Osteoblast (primary cell): ENCODE measurements around the gene HES1. TPM values are rescaled to one million over a fixed set of nuclear protein-coding genes. Genes with fewer than 3 reads are reported as not detected.
A peak's percentile ranks its signal among the peaks of the same experiment; 100 is the strongest.

Experiments
- DNase-seq: peaks from one replicate; pipeline ENCODE4 v3.0.0; 2011; ENCODE audit warnings: low spot score, mixed read lengths; ENCODE audit not compliant: insufficient read length; ENCODE audit errors: missing footprints
- H2AFZ ChIP-seq: 2 replicates; pipeline ENCODE4 v1.6.0; 2011; ENCODE audit warnings: mild to moderate bottlenecking, low read length
- H3K27ac ChIP-seq: 2 replicates; pipeline ENCODE4 v1.5.1; 2011; ENCODE audit warnings: mild to moderate bottlenecking, low read depth, low read length, moderate library complexity
- H3K27me3 ChIP-seq: 2 replicates; pipeline ENCODE4 v1.6.0; 2012; ENCODE audit warnings: mild to moderate bottlenecking, control low read depth, inconsistent platforms, low read length, moderate library complexity; ENCODE audit not compliant: insufficient read depth
- H3K36me3 ChIP-seq: 2 replicates; pipeline ENCODE4 v1.5.1; 2011; ENCODE audit warnings: mild to moderate bottlenecking, low read length, control low read depth, moderate library complexity; ENCODE audit not compliant: insufficient read depth
- H3K4me1 ChIP-seq: 2 replicates; pipeline ENCODE4 v1.5.1; 2011; ENCODE audit warnings: mild to moderate bottlenecking, low read length, control low read depth, moderate library complexity; ENCODE audit not compliant: insufficient read depth
- H3K4me2 ChIP-seq: 2 replicates; pipeline ENCODE4 v1.6.0; 2011; ENCODE audit warnings: mild to moderate bottlenecking, low read length; ENCODE audit not compliant: insufficient read depth
- H3K4me3 ChIP-seq: fragments of 200-600 bp; sonication (generic); 3 replicates; pipeline ENCODE4 v1.5.1; 2012; ENCODE audit warnings: mild to moderate bottlenecking, low read length, inconsistent platforms; ENCODE audit not compliant: insufficient read depth
- H3K79me2 ChIP-seq: 2 replicates; pipeline ENCODE4 v1.6.0; 2012; ENCODE audit warnings: mild to moderate bottlenecking, low read length, control low read depth, inconsistent platforms; ENCODE audit not compliant: insufficient read depth
- H3K9me3 ChIP-seq: 2 replicates; pipeline ENCODE4 v1.5.1; 2011; ENCODE audit warnings: low read depth, low read length, control low read depth
- H4K20me1 ChIP-seq: 2 replicates; pipeline ENCODE4 v1.6.0; 2012; ENCODE audit warnings: mild to moderate bottlenecking, low read length, control low read depth; ENCODE audit not compliant: insufficient read depth
- small RNA-seq: library from RNA; depleted of rRNA; stranded (forward); fragments of <200 nt; gene quantifications from one replicate; pipeline ENCODE3, GENCODE V24; 2012
- total RNA-seq: library from RNA; depleted of rRNA; stranded (reverse); fragments of >200 nt; gene quantifications from 2 replicates; pipeline ENCODE4 v1.2.3, GENCODE V29; 2012
- TF ChIP-seq, protein P1 (sequence below): IDR thresholded peaks from 2 replicates; pipeline ENCODE4 v1.5.1; 2011; ENCODE audit warnings: mild to moderate bottlenecking, low read depth, low read length, moderate library complexity; ENCODE audit errors: extremely low read depth

The HES1 gene
- total RNA-seq, 1 donor: 4.7 TPM

DNA sequence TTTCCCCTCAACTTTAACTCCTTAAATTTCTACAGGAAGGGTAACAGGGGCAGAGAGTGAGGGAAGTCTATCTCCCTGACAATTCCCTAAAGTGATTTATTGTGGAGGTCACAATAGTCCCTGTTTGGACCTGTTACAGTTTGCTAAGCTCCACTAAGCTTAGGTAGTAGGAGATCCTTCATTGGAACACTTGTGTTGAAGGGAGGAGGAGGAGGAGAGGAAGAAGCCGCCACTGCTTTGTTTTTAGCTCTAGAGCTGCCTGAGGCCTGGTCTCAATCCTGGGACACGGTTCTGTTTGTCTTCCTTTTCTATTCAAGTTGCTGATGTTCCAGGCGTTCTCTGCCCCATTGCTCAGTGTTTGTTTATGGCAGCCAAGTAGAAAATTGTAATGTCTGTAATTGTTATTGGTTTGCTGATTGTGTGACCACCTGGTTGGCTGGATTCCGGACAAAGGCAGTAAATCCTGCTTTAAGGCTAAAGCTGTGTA lies 48.4 kb downstream of the HES1 start:
- H2AFZ ChIP-seq: no peak overlapping the region
- TF ChIP-seq, protein P1, sequence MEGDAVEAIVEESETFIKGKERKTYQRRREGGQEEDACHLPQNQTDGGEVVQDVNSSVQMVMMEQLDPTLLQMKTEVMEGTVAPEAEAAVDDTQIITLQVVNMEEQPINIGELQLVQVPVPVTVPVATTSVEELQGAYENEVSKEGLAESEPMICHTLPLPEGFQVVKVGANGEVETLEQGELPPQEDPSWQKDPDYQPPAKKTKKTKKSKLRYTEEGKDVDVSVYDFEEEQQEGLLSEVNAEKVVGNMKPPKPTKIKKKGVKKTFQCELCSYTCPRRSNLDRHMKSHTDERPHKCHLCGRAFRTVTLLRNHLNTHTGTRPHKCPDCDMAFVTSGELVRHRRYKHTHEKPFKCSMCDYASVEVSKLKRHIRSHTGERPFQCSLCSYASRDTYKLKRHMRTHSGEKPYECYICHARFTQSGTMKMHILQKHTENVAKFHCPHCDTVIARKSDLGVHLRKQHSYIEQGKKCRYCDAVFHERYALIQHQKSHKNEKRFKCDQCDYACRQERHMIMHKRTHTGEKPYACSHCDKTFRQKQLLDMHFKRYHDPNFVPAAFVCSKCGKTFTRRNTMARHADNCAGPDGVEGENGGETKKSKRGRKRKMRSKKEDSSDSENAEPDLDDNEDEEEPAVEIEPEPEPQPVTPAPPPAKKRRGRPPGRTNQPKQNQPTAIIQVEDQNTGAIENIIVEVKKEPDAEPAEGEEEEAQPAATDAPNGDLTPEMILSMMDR: no peak
- H3K4me3 ChIP-seq: no peak overlapping the region
- H3K27me3 ChIP-seq: no peaks in the 10 kb centered on the region
- no peak overlapping the region for H3K27ac ChIP-seq
- H3K36me3 ChIP-seq: no peaks in the 10 kb centered on the region
- H3K9me3 ChIP-seq: no peaks in the 10 kb centered on the region
- no peaks in the 10 kb centered on the region for H4K20me1 ChIP-seq
- no peak overlapping the region for H3K4me2 ChIP-seq
- no peak for DNase-seq
- peaks cover 4% of the 10 kb centered on the region for H3K4me1 ChIP-seq
- H3K79me2 ChIP-seq: no peaks in the 10 kb centered on the region

DNA sequence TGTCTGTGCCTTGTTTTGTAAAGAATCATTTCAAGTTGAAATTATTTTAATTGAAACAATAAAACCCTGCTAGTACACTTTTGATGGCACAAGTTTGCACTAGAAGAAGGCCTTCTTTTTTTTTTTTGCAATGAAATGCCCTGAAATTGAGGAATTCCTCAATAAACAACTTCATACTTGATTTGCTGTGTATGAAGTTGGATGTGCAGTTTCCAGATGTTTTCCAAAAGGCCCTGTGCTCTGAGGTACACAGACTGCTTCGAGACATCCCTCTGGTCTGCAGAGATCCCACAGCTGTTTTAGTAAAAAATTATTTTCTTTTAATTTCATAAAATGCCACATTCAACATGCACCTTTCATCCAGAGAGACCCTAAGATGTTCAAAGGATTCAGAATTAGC lies 48.9 kb downstream of the HES1 start:
- H3K27me3 ChIP-seq: no peaks in the 10 kb centered on the region
- no peak for DNase-seq
- no peak overlapping the region for H2AFZ ChIP-seq
- no peak overlapping the region for H3K27ac ChIP-seq
- no peaks in the 10 kb centered on the region for H3K36me3 ChIP-seq
- H3K79me2 ChIP-seq: no peaks in the 10 kb centered on the region
- TF ChIP-seq, protein P1: no peak
- no peak overlapping the region for H3K4me2 ChIP-seq
- H3K4me3 ChIP-seq: no peak overlapping the region
- peaks cover 4% of the 10 kb centered on the region for H3K4me1 ChIP-seq
- H4K20me1 ChIP-seq: no peaks in the 10 kb centered on the region
- H3K9me3 ChIP-seq: no peaks in the 10 kb centered on the region

DNA sequence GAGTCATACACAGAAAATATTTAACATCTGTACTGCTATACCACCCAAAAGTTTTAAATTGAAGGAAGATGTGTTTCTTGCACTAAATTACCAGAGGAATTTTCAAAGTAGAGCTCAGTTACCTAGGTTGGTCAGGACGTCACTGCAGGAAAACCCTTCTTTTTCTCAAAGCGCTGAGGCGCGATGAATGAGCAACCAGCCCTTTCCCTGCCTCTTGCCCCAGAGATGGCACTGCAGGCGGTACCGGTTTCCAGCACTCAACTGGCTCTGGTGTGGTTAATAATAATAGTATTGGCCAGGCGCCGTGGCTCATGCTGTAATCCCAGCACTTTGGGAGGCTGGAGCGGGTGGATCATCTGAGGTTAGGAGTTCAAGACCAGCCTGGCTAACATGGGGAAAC lies 49.3 kb downstream of the HES1 start:
- peak; percentile 11 for DNase-seq
- H2AFZ ChIP-seq: no peak overlapping the region
- H3K27ac ChIP-seq: no peak overlapping the region
- no peak overlapping the region for H3K4me2 ChIP-seq
- H3K36me3 ChIP-seq: no peaks in the 10 kb centered on the region
- no peaks in the 10 kb centered on the region for H3K27me3 ChIP-seq
- H3K79me2 ChIP-seq: no peaks in the 10 kb centered on the region
- H3K4me1 ChIP-seq: peaks cover 4% of the 10 kb centered on the region
- no peaks in the 10 kb centered on the region for H4K20me1 ChIP-seq
- TF ChIP-seq, protein P1: no peak
- H3K4me3 ChIP-seq: no peak overlapping the region
- no peaks in the 10 kb centered on the region for H3K9me3 ChIP-seq

DNA sequence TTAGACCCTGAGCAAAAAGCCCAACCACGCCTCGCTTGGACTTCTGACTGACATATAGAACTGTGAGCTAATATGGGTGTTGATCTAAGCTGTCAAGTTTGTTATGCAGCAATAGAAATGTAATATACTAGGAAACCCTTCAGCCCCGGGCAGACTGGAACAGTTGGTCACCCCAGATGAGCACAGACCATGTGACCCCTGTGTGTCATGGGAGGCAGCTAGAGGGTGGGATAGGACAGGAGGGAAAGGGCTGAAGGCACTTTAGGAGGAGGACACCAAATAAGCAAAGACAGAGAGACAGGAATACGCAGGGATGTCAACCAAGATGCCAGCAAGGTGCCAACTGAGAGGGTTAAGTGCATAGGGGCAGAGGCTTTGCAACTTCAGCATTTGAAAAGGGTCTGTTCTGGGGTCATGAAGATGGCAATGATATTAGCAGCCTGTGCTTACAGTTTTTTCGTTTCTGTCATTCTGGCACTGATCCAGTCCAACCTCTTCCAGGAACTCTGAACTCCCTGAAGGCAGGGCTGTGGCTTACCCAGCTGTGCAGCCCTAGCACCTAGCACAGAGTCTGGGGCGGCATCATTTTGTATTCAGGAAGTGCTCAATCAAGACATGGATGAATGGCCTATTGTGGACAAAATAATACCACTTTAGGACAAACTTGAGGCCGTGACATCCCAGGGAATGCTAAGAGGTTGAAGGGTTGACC lies 51.4 kb downstream of the HES1 start:
- Histone ChIP-seq H3K79me2 (no peaks in the 10 kb centered on the region), H3K4me2 (no peak overlapping the region)

More for the DNA sequence above, 51.4 kb downstream of the HES1 start:
- Histone ChIP-seq H2AFZ (no peak overlapping the region), H4K20me1 (no peaks in the 10 kb centered on the region), H3K9me3 (no peaks in the 10 kb centered on the region), H3K27me3 (no peaks in the 10 kb centered on the region), H3K4me1 (peaks cover 4% of the 10 kb centered on the region), H3K36me3 (no peaks in the 10 kb centered on the region), H3K27ac (no peak overlapping the region), H3K4me3 (no peak overlapping the region)
- TF ChIP-seq, protein P1: no peak
- DNase-seq: peak; percentile 8

Small RNA genes within 50 kb of the gene (small RNA-seq; reads per million reads assigned to genes)
- not detected for gene RN7SL215P

Other genes starting within 250 kb of the HES1 start
- under 0.01 and 0.29 TPM in 2 replicates for gene CPN2, start 215.2 kb downstream of the HES1 start, total RNA-seq
- 3.6 and 5.0 TPM in 2 replicates for gene LRRC15, start 233.6 kb downstream of the HES1 start, total RNA-seq